HG03432 (cell line): ENCODE data around the gene ADAMTSL3.
"Not testable (repeated sequence)": the region's sequence is repeated elsewhere in the genome, so short reads cannot be mapped to it uniquely, and the experiment has no call there.

Experiments
- ATAC-seq: cut with Tn5 transposase; IDR thresholded peaks from one replicate; pipeline ENCODE4 v1.9.1; 2021; ENCODE audit warnings: mild to moderate bottlenecking, moderate library complexity; ENCODE audit not compliant: unreplicated experiment

The ADAMTSL3 gene

GRCh38 chr15:83739629-83740028 lies 85.7 kb downstream of the ADAMTSL3 start:
- no peak for ATAC-seq

DNA sequence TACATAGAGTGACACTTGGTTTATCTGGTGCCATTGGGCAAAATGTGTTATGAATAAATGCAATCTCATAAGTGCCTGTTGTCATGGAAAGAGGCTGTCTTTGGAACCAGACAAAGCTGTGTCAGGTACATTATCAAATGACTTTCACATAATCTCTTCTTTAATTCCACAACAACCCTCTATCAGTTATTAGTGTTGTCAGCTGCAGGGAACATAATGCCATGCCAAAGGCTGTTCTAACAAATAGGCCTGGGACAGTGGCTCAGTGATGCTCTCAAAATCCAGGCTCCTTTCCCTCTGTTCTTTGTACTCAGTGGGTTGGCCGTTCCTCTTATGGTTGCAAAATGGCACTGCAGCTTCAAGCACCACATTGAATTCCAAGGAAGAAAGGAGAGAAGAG lies 91.8 kb downstream of the ADAMTSL3 start:
- ATAC-seq: no peak

DNA sequence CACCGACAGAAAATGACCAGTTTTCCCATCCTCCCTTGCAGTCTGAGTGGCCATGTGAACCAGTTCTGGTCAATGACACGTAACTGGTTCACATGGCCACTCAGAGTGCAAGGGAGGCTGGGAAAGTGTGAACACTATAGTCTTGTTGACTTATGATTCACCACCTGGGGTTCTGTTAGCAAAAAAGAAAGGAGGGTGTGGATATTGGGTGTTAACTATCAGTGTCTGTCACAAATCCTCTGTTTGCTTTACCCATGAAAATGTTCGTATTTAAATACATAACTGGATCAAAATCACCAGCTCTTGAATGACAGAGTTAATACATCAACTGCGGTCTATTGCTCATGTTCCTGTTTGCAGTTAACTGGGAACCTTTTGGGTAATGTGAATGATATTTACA lies 92.3 kb downstream of the ADAMTSL3 start:
- no peak for ATAC-seq

DNA sequence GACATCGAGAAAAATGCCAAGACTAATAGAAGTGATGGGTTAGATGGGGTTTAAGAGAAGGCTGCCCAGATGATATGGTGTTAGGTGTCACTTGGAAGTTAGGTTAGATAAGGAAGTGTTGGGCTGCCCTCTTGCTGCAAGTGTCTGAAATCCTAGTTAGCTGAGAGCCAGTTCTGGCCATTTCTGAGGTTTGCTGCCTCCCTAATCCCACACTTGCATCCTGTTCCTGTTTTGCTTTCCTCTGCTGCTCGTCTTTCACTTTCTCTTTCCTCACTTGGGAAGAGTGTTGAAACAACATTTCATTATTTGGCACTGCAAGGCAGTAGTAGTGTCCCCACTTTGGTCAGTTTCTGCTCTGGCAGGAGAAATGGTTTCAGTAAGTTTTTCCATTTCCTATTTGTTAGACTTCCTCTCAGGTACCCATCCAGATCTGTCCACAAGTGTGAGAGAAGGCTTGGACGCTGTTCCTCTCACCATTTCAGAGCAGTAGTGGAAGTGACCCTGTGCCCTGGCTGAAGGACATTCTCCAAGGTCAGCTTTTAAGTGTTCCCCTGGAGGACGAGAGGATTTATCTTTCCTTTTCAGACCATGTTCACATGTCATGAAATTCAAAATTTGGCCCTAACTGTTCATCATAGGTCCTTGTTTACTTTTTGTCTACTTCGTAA lies 93.3 kb downstream of the ADAMTSL3 start:
- ATAC-seq: no peak

DNA sequence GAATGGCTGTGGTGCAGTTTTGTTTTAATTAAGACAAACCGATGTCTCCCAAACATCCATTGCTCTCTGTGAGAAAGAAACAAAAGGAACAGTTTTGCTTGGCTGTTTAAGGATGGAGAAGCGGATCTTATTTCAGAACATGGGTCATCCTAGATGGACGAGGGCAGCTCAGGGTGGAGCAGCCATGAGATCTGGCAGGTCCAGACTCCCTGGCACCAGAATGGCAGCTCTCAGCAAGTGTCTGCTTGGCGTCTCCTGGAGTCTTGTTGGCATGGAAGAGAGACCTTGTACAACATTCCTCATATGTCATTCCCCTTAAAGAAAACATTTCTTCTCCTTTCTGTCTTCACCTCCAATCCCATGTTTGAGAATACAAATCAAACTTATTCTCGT lies 93.8 kb downstream of the ADAMTSL3 start:
- no peak for ATAC-seq

GRCh38 chr15:83753872-83754493 lies 100.1 kb downstream of the ADAMTSL3 start:
- no peak for ATAC-seq

DNA sequence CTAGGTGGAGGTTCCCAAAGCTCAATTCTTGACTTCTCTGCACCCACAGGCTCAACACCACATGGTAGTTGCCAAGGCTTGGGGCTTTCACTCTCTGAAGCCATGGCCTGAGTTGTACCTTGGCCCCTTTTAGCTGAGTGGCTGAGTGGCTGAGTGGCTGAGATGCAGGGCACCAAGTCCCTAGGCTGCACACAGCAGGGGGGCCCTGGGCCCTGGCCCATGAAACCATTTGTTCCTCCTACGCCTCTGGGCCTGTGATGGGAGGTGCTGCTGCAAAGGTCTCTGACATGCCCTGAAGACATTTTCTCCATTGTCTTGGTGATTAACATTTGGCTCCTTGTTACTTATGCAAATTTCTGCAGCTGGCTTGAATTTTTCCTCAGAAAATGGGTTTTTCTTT lies 103.4 kb downstream of the ADAMTSL3 start:
- not testable (repeated sequence) for ATAC-seq

DNA sequence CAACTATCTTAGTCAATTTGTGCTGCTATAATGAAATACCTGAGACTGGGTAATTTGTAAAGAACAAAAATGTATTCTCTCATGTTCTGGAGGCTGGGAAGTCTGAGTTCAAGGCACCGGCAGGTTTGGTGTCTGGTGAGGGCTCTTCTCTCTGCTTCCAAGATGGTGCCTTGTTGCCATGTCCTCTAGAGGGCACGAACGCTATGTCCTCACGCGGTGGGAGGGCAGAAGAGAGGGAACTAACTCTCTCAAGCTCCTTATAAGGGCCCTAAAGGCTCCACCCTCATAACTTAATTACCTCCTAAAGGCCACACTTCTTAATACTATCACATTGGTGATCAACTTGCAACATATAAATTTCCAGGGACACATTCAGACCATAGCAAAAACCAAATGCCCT lies 108.4 kb downstream of the ADAMTSL3 start:
- no peak for ATAC-seq

GRCh38 chr15:83764201-83764838 lies 110.4 kb downstream of the ADAMTSL3 start:
- ATAC-seq: no peak

- ATAC-seq: no peak
These were observed 112.4 kb downstream of the ADAMTSL3 start for GRCh38 chr15:83766339-83766738.

DNA sequence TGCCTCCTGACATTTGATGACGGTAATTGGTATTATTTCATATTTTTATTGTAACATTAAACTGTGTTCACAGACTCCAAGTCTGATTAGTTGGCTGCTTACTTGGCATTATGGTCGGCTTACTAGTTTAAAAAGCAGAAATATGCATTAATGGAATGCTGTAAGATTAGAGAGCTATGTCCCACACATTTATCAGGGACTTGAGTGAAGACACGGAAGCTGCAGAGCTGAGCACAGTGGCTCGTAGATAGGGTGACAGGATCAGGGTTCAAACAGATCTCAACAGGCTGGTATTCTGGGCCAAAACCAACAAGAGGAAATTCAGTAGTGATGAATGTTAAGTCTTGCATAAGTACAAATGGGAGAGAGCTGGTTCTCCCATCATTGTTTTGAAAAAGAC lies 113.8 kb downstream of the ADAMTSL3 start:
- no peak for ATAC-seq

GRCh38 chr15:83769411-83769999 lies 115.6 kb downstream of the ADAMTSL3 start:
- ATAC-seq: no peak

DNA sequence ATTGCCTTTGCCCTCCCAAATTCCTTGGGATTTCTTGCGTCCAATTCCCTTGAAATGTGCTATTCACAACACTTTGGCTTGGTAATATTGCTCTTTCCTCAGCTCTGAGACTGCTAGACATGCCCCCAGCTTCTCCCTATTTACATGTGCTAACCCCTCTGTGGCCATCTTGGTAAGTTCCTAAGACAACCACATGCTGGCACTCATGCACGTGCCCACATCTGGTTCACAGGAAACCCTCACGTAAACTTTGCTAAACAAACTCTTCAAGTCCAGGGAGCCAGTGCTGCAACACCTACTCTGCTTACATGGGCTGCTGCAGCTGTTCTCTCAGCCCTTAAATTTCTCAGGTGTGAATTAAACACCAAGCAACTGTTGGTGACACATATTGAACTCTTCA lies 121.8 kb downstream of the ADAMTSL3 start:
- ATAC-seq: no peak

DNA sequence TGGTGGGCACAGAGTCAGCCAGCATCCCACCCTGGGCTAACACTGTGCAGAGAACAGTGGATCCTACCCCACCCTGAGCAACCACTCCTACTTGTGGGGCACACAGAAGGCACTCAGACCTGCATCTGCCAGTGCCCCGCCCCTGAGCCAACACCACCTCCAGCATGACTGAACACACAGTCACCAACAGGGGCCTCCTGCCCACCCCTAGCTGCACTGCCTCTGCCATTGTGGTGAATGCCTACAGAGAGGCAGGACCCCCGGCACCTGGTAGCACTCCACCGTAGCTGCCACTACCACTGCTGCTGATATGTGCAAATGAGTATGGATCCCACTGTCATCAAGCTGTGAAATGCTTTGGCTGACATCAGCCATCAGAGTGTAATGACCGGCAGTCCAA lies 123.1 kb downstream of the ADAMTSL3 start:
- ATAC-seq: no peak

DNA sequence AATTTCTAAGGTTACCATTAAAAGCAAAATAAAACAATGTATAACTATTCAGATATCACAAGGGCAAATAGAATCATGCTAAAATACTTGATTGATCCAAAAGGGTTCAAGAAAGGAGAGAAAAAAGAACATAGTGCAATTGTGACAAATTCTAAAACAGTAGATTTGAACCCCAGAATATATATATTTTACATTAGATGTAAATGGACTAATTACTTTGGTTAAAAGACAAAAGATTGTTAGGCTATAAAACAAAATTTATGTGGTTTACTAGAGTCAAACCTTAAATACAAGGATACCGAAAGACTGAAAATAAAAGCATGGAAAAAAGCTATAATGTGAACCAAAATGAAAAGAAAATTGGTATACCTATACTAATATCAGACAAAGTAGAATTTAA lies 129.3 kb downstream of the ADAMTSL3 start:
- no peak for ATAC-seq

- no peak for ATAC-seq
These were observed 131.1 kb downstream of the ADAMTSL3 start for GRCh38 chr15:83784975-83785374.

DNA sequence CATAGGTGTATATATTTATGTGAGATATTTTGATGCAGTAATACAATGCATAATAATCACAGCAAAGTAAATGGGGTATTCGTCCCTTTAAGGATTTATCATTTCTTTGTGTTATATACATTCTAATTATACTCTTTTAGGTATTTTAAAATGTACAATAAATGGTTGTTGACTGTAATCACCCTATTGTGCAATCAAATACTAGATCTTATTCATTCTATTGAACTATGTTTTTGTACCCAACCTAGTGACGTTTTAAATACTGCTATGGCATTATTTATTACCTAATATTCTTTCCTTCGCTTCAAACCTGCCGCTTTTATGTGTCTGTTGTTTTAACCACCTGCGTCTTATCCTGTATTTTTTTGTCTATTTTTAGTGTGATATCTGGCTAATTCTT lies 132.4 kb downstream of the ADAMTSL3 start:
- no peak for ATAC-seq

GRCh38 chr15:83793069-83793468 lies 139.1 kb downstream of the ADAMTSL3 start:
- no peak for ATAC-seq

DNA sequence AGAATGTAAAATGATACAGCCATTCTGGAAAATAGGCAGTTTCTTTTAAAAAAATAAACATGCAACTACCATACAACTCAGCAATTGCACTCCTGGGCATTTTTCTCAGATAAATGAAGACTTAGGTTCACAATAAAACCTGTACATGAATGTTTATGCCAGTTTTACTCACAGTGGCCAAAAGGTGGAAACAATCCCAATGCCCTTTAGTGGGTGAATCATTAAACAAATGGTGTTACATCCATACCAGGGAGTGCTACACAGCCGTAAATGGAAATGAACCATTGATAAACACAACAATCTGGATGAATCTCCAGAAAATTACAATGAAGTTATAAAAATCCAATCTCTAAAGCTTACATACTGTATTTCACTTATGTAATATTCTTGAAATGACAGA lies 140.3 kb downstream of the ADAMTSL3 start:
- ATAC-seq: no peak

GRCh38 chr15:83809345-83809744 lies 155.4 kb downstream of the ADAMTSL3 start:
- no peak for ATAC-seq

- ATAC-seq: no peak
These were observed 156.2 kb downstream of the ADAMTSL3 start for GRCh38 chr15:83810110-83810509.

GRCh38 chr15:83813682-83814081 lies 159.8 kb downstream of the ADAMTSL3 start:
- ATAC-seq: no peak
